Measurements from ENCODE around the gene PRKAA1. TPM values are rescaled to one million over a fixed set of nuclear protein-coding genes. Genes with fewer than 3 reads are reported as not detected.

Gene PRKAA1
- 38.9 TPM for total RNA-seq

GRCh38 chr5:40798012-40798800 is at the start of gene PRKAA1:
TSS of gene PRKAA1 (minus strand) at chr5:40798374. CDS start at chr5:40798189, 185 bp downstream.
- ATAC-seq (peak; percentile 95), DNase-seq (ENCODE audit: low spot score) (peak; percentile 91)

- no peak for ATAC-seq
Measured at GRCh38 chr5:40847525-40847924, 49.4 kb upstream of the PRKAA1 start.

GRCh38 chr5:40846371-40846770 is 48.2 kb upstream of the PRKAA1 start:
- no peak for ATAC-seq
- DNase-seq (ENCODE audit: low spot score) = no peak

More at GRCh38 chr5:40847525-40847924, 49.4 kb upstream of the PRKAA1 start:
- DNase-seq (ENCODE audit: low spot score) = no peak

- ATAC-seq (no peak), DNase-seq (ENCODE audit: low spot score) (no peak)
Measured at GRCh38 chr5:40844565-40844964, 46.4 kb upstream of the PRKAA1 start.

- no peak for ATAC-seq
- no peak for DNase-seq (ENCODE audit: low spot score)
Measured at GRCh38 chr5:40842351-40842750, 44.2 kb upstream of the PRKAA1 start.

GRCh38 chr5:40841068-40841805 is 43.1 kb upstream of the PRKAA1 start, which contains the start of gene CARD6:
TSS of gene CARD6 (plus strand) at chr5:40841367. CDS start at chr5:40841383, 16 bp downstream.
- DNase-seq (ENCODE audit: low spot score) (no peak), ATAC-seq (peak; percentile 63)

GRCh38 chr5:40838086-40838485 is 39.9 kb upstream of the PRKAA1 start:
- ATAC-seq (no peak), DNase-seq (ENCODE audit: low spot score) (no peak)

GRCh38 chr5:40834849-40835787 is 36.9 kb upstream of the PRKAA1 start, which contains the start of gene RPL37:
TSS of gene RPL37 (minus strand) at chr5:40835222. CDS start at chr5:40835185, 37 bp downstream.
- DNase-seq (ENCODE audit: low spot score) (peak; percentile 97), ATAC-seq (peak; percentile 98)

GRCh38 chr5:40834391-40834848 is 36.2 kb upstream of the PRKAA1 start:
- DNase-seq (ENCODE audit: low spot score) (no peak), ATAC-seq (peak; percentile 12)

- ATAC-seq (no peak), DNase-seq (ENCODE audit: low spot score) (no peak)
Measured at GRCh38 chr5:40833712-40834229, 35.6 kb upstream of the PRKAA1 start.

GRCh38 chr5:40832345-40832744 is 34.2 kb upstream of the PRKAA1 start:
- ATAC-seq (no peak), DNase-seq (ENCODE audit: low spot score) (no peak)

- DNase-seq (ENCODE audit: low spot score) = no peak
- ATAC-seq = no peak
Measured at GRCh38 chr5:40831346-40832210, 33.4 kb upstream of the PRKAA1 start.

GRCh38 chr5:40829748-40830533 is 31.8 kb upstream of the PRKAA1 start:
- ATAC-seq (no peak), DNase-seq (ENCODE audit: low spot score) (no peak)

GRCh38 chr5:40828690-40829661 is 30.8 kb upstream of the PRKAA1 start:
- no peak for DNase-seq (ENCODE audit: low spot score)
- ATAC-seq = no peak

- DNase-seq (ENCODE audit: low spot score) = no peak
- no peak for ATAC-seq
Measured at GRCh38 chr5:40828021-40828631, 30.0 kb upstream of the PRKAA1 start.

- no peak for DNase-seq (ENCODE audit: low spot score)
- no peak for ATAC-seq
Measured at GRCh38 chr5:40827188-40827977, 29.2 kb upstream of the PRKAA1 start.
